ENCODE data around the gene TOMM40L. TPM values are rescaled to one million over a fixed set of nuclear protein-coding genes. Genes with fewer than 3 reads are reported as not detected.

Gene TOMM40L
- total RNA-seq, 1 donor from 2014 or later: 8.6 TPM

- H3K4me3 Mint-ChIP-seq (ENCODE audit: unreplicated experiment): no peak overlapping the region
- H3K9me3 Mint-ChIP-seq (ENCODE audit: unreplicated experiment): no peaks in the 10 kb centered on the region
- no peaks in the 10 kb centered on the region for H3K36me3 Mint-ChIP-seq (ENCODE audit: unreplicated experiment)
- H3K27ac Mint-ChIP-seq (ENCODE audit: unreplicated experiment): no peak overlapping the region
- no peak for TF ChIP-seq CTCF (IDR thresholded peaks at IDR 0.05)
- no peak for DNase-seq (ENCODE audit: extremely low spot score, unreplicated experiment)
- peaks cover 46% of the 10 kb centered on the region for H3K27me3 Mint-ChIP-seq (ENCODE audit: unreplicated experiment)
- H3K4me1 Mint-ChIP-seq (ENCODE audit: unreplicated experiment): no peaks in the 10 kb centered on the region
Measured at GRCh38 chr1:161273402-161273801, 47.5 kb downstream of the TOMM40L start.

GRCh38 chr1:161274874-161275273 lies 49.0 kb downstream of the TOMM40L start:
- H3K36me3 Mint-ChIP-seq (ENCODE audit: unreplicated experiment): no peaks in the 10 kb centered on the region
- no peak overlapping the region for H3K27ac Mint-ChIP-seq (ENCODE audit: unreplicated experiment)
- TF ChIP-seq CTCF (IDR thresholded peaks at IDR 0.05): no peak

More at GRCh38 chr1:161274874-161275273, 49.0 kb downstream of the TOMM40L start:
- Mint-ChIP-seq H3K27me3 (ENCODE audit: unreplicated experiment) (peaks cover 60% of the 10 kb centered on the region), H3K9me3 (ENCODE audit: unreplicated experiment) (no peaks in the 10 kb centered on the region), H3K4me1 (ENCODE audit: unreplicated experiment) (no peaks in the 10 kb centered on the region), H3K4me3 (ENCODE audit: unreplicated experiment) (no peak overlapping the region)
- no peak for DNase-seq (ENCODE audit: extremely low spot score, unreplicated experiment)

Small RNA genes within 50 kb of the gene (microRNA-seq; reads per million reads assigned to microRNA genes)
- gene MIR5187 (ENCODE audit: unreplicated experiment): not detected

Other genes starting within 250 kb of the TOMM40L start
- 1.4 and 1.5 TPM in 2 replicates for gene F11R, start 204.9 kb upstream of the TOMM40L start, total RNA-seq
- gene TSTD1, start 187.1 kb upstream of the TOMM40L start, total RNA-seq: 0.73 TPM in 1 of 2 replicates, not detected in the other
- gene USF1, start 180.1 kb upstream of the TOMM40L start, total RNA-seq: 51.5 and 57.2 TPM in 2 replicates
- not detected in 2 replicates for gene ARHGAP30, start 156.2 kb upstream of the TOMM40L start, total RNA-seq
- gene NECTIN4, start 136.5 kb upstream of the TOMM40L start, total RNA-seq: not detected in 2 replicates
- 3.6 and 3.7 TPM in 2 replicates for gene KLHDC9, start 127.7 kb upstream of the TOMM40L start, total RNA-seq
- gene PFDN2, start 108.0 kb upstream of the TOMM40L start, total RNA-seq: 48.9 and 49.2 TPM in 2 replicates
- 31.2 and 33.2 TPM in 2 replicates for gene NIT1, start 108.0 kb upstream of the TOMM40L start, total RNA-seq
- gene DEDD, start 93.4 kb upstream of the TOMM40L start, total RNA-seq: 40.8 and 43.1 TPM in 2 replicates
- gene UFC1, start 72.1 kb upstream of the TOMM40L start, total RNA-seq: 98.2 and 100 TPM in 2 replicates
- gene USP21, start 66.6 kb upstream of the TOMM40L start, total RNA-seq: 25.5 and 27.5 TPM in 2 replicates
- 37.1 and 37.9 TPM in 2 replicates for gene PPOX, start 59.6 kb upstream of the TOMM40L start, total RNA-seq
- 21.7 and 24.3 TPM in 2 replicates for gene B4GALT3, start 48.6 kb upstream of the TOMM40L start, total RNA-seq
- gene ADAMTS4, start 27.0 kb upstream of the TOMM40L start, total RNA-seq: 1.2 TPM in 2 replicates
- 82.0 and 82.5 TPM in 2 replicates for gene NDUFS2, start 23.7 kb upstream of the TOMM40L start, total RNA-seq
- not detected in 2 replicates for gene FCER1G, start 10.8 kb upstream of the TOMM40L start, total RNA-seq
- not detected in 2 replicates for gene APOA2, start 2.4 kb upstream of the TOMM40L start, total RNA-seq
- not detected in 2 replicates for gene NR1I3, start 12.1 kb downstream of the TOMM40L start, total RNA-seq
- gene PCP4L1, start 32.7 kb downstream of the TOMM40L start, total RNA-seq: not detected in 2 replicates
- gene MPZ, start 83.9 kb downstream of the TOMM40L start, total RNA-seq: 0.44 and 0.81 TPM in 2 replicates
- 148 and 164 TPM in 2 replicates for gene SDHC, start 88.3 kb downstream of the TOMM40L start, total RNA-seq
- gene CFAP126, start 141.8 kb downstream of the TOMM40L start, total RNA-seq: not detected in 2 replicates